Caco-2 (cell line): ENCODE results near the gene MYO1E. TPM values are rescaled to one million over a fixed set of nuclear protein-coding genes. Genes with fewer than 3 reads are reported as not detected.

ENCODE experiments used
- BruUV-seq: library from RNA; stranded (reverse); fragments of 400-500 nt; replicated peaks from 2 replicates; lab custom pipeline; 2021; lab: Mats Ljungman, UMichigan
- CTCF ChIA-PET: fragments of 300-600 bp; sonication (Branson Sonifier 250); formaldehyde crosslinking; loops from one replicate; lab custom pipeline; 2022; ENCODE audit warnings: antibody characterized with exemption; lab: Charles Lee
- POLR2A ChIA-PET: fragments of 300-600 bp; sonication (Branson Sonifier 250); formaldehyde crosslinking; loops from one replicate; lab custom pipeline; 2022; ENCODE audit warnings: antibody characterized with exemption; lab: Charles Lee
- DNase-seq, 2 experiments: peaks; one replicate each; pipeline versions ENCODE4 v3.0.0 to v3.0.0-alpha.2; 2020 to 2022
- H3K27me3 ChIP-seq: replicated peaks from 2 replicates; pipeline ENCODE4 v1.6.0; 2011; ENCODE audit warnings: low read length; ENCODE audit not compliant: control insufficient read depth, insufficient read depth
- H3K36me3 ChIP-seq: 2 replicates; pipeline ENCODE4 v1.5.1; 2011; ENCODE audit warnings: low read length; ENCODE audit not compliant: control insufficient read depth, insufficient read depth
- H3K4me1 ChIP-seq: fragments of 250-450 bp; sonication (Bioruptor Pico); 2 replicates; pipeline ENCODE4 v1.5.1; 2020; ENCODE audit warnings: mild to moderate bottlenecking
- H3K4me3 ChIP-seq: 2 replicates; pipeline ENCODE4 v1.5.1; 2011; ENCODE audit warnings: low read depth, mild to moderate bottlenecking, control low read depth, low read length
- H3K9me3 ChIP-seq: fragments of 250-450 bp; sonication (Bioruptor Pico); 2 replicates; pipeline ENCODE4 v1.5.1; 2020; ENCODE audit warnings: mild to moderate bottlenecking, moderate library complexity
- H3K27ac Mint-ChIP-seq: one replicate; pipeline ENCODE4 v1.8.0; 2022; ENCODE audit warnings: mixed read lengths; ENCODE audit not compliant: unreplicated experiment
- H3K27me3 Mint-ChIP-seq: one replicate; pipeline ENCODE4 v1.8.0; 2022; ENCODE audit warnings: mixed read lengths; ENCODE audit not compliant: insufficient read depth, unreplicated experiment
- H3K36me3 Mint-ChIP-seq: one replicate; pipeline ENCODE4 v1.8.0; 2022; ENCODE audit warnings: mild to moderate bottlenecking, mixed read lengths; ENCODE audit not compliant: insufficient read depth, unreplicated experiment
- H3K4me1 Mint-ChIP-seq: one replicate; pipeline ENCODE4 v1.8.0; 2022; ENCODE audit warnings: low read depth, mixed read lengths; ENCODE audit not compliant: unreplicated experiment
- H3K4me3 Mint-ChIP-seq: one replicate; pipeline ENCODE4 v1.8.0; 2022; ENCODE audit warnings: mild to moderate bottlenecking, moderate library complexity, mixed read lengths; ENCODE audit not compliant: unreplicated experiment
- H3K9me3 Mint-ChIP-seq: one replicate; pipeline ENCODE4 v1.8.0; 2022; ENCODE audit warnings: mixed read lengths; ENCODE audit not compliant: unreplicated experiment
- CTCF ChIP-seq, 2 experiments: fragments of 200-600 bp in 1 of 2; IDR thresholded peaks; 1 replicate in 1 of 2; 2 replicates in 1 of 2; pipeline versions ENCODE4 v1.5.1 to v1.8.0; 2011 to 2022; ENCODE audit warnings: antibody characterized with exemption in 1 of 2, control low read depth in 1 of 2, inconsistent platforms in 1 of 2, low read depth in 1 of 2, low read length in 1 of 2, mild to moderate bottlenecking in 1 of 2, moderate library complexity in 1 of 2; ENCODE audit not compliant: insufficient read depth in 1 of 2, severe bottlenecking in 1 of 2, unreplicated experiment in 1 of 2
- intact Hi-C: fragments of 100-400 bp; cut with micrococcal nuclease; formaldehyde crosslinking; loops from one replicate; pipeline ENCODE4 v1.10.0; 2022; ENCODE audit not compliant: unreplicated experiment
- total RNA-seq: library from RNA; stranded (reverse); gene quantifications from 2 replicates; pipeline ENCODE4 v1.2.3, GENCODE V29; 2022

The MYO1E gene
- total RNA-seq, 1 experiment from 2014 or later: 187 TPM

DNA sequence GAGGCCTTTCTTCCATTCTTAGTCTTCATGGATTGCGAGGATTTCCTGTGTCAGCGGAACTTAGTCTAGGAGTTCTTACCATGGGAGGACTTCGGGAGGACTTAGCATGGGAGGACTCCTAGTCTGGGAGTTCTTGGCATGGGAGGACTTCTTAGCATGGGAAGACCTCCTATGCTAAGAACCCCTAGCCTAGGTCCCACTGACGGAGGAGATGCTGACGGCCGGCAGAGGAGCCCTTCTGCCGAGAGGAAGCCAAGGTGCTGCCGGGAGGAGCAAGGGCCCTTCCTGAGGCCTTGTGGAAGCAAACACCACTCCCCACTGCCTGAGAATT lies 201.6 kb downstream of the MYO1E start:
- ChIA-PET POLR2A (no interaction called here), CTCF (no interaction called here)
- Mint-ChIP-seq H3K4me1 (peaks cover 7% of the 10 kb centered on the region), H3K27ac (no peak overlapping the region), H3K9me3 (no peaks in the 10 kb centered on the region), H3K27me3 (no peaks in the 10 kb centered on the region), H3K4me3 (no peak overlapping the region), H3K36me3 (peaks cover 54% of the 10 kb centered on the region)
- peaks cover 9% of the 10 kb centered on the region for H3K4me1 ChIP-seq
- no peak for DNase-seq
- no peaks in the 10 kb centered on the region for H3K27me3 ChIP-seq
- H3K4me3 ChIP-seq: no peak overlapping the region
- no peaks in the 10 kb centered on the region for H3K9me3 ChIP-seq
- no peaks in the 10 kb centered on the region; the same call in 1 of the 2 replicates for H3K36me3 ChIP-seq
- TF ChIP-seq CTCF (IDR thresholded peaks at IDR 0.05; ENCODE audit: insufficient read depth in 1 of 2, low read depth in 1 of 2, low read length in 1 of 2, severe bottlenecking in 1 of 2, unreplicated experiment in 1 of 2): no peak
- intact Hi-C loops: no loop called here
- BruUV-seq: no TSS peak

- intact Hi-C loops: no loop called here
- H3K27me3 ChIP-seq: no peaks in the 10 kb centered on the region
- Mint-ChIP-seq H3K27ac (no peak overlapping the region), H3K4me1 (peaks cover 9% of the 10 kb centered on the region), H3K36me3 (peaks cover 59% of the 10 kb centered on the region), H3K9me3 (no peaks in the 10 kb centered on the region), H3K27me3 (no peaks in the 10 kb centered on the region), H3K4me3 (no peak overlapping the region)
- DNase-seq: no peak
- no TSS peak for BruUV-seq
- no peak for TF ChIP-seq CTCF (IDR thresholded peaks at IDR 0.05; ENCODE audit: insufficient read depth in 1 of 2, low read depth in 1 of 2, low read length in 1 of 2, severe bottlenecking in 1 of 2, unreplicated experiment in 1 of 2)
- H3K36me3 ChIP-seq: no peaks in the 10 kb centered on the region; the same call in 1 of the 2 replicates
- POLR2A ChIA-PET: no interaction called here
- peaks cover 14% of the 10 kb centered on the region for H3K4me1 ChIP-seq
- CTCF ChIA-PET: no interaction called here
- no peak overlapping the region for H3K4me3 ChIP-seq
- H3K9me3 ChIP-seq: no peaks in the 10 kb centered on the region
These were observed 202.2 kb downstream of the MYO1E start for GRCh38 chr15:59170295-59171066.

DNA sequence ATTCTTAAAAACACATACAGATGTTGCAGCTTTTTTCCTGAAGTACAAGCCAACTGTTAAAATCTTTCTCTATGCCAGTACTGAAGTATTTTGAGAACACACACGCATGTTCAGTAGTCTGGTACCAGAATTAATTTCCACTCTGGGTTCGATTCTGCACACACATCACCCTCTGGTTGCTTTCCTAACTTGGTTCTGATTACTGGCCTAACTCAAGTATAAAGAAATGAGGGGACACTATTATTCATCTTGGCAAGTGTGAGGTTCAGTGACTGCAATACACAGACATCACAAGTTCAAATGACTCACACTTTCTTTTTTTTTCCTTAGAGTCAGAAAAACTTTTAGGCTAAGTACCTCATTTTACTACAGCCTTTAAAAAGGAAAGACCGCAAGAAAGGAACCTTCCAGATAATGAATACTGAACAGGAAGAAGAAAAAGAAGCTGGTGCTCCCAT lies 203.4 kb downstream of the MYO1E start:
- intact Hi-C loops: loop anchor here (10.0 kb wide), 1 partner anchor 246 kb away; no protein-coding TSS in a partner anchor
- POLR2A ChIA-PET: no interaction called here
- peaks cover 2% of the 10 kb centered on the region; the same call in 1 of the 2 replicates for H3K36me3 ChIP-seq

More for the DNA sequence above, 203.4 kb downstream of the MYO1E start:
- TF ChIP-seq CTCF (IDR thresholded peaks at IDR 0.05; ENCODE audit: insufficient read depth in 1 of 2, low read depth in 1 of 2, low read length in 1 of 2, severe bottlenecking in 1 of 2, unreplicated experiment in 1 of 2): no peak
- CTCF ChIA-PET: no interaction called here
- H3K9me3 Mint-ChIP-seq: no peaks in the 10 kb centered on the region
- no peak for DNase-seq
- Histone ChIP-seq H3K27me3 (no peaks in the 10 kb centered on the region), H3K4me3 (no peak overlapping the region), H3K9me3 (no peaks in the 10 kb centered on the region), H3K4me1 (peaks cover 16% of the 10 kb centered on the region)
- peaks cover 9% of the 10 kb centered on the region for H3K4me1 Mint-ChIP-seq
- peaks cover 52% of the 10 kb centered on the region for H3K36me3 Mint-ChIP-seq
- no peak overlapping the region for H3K4me3 Mint-ChIP-seq
- no peaks in the 10 kb centered on the region for H3K27me3 Mint-ChIP-seq
- no TSS peak for BruUV-seq
- no peak overlapping the region for H3K27ac Mint-ChIP-seq
